GM12878 (cell line): ENCODE measurements around the gene APCDD1. TPM values are rescaled to one million over a fixed set of nuclear protein-coding genes. Genes with fewer than 3 reads are reported as not detected.

Experiments used
- ATAC-seq: fragments of 200-7000 bp; cut with Tn5 transposase; 3 replicates; pipeline ENCODE4 v1.9.1; 2020; ENCODE audit warnings: mild to moderate bottlenecking, moderate library complexity
- BruUV-seq: library from RNA; stranded (reverse); fragments of 400-500 nt; replicated peaks from 2 replicates; lab custom pipeline; 2021; lab: Mats Ljungman, UMichigan
- CTCF ChIA-PET: fragments of 300-600 bp; sonication (Branson Sonifier 250); formaldehyde crosslinking; extraction: SDS; loops from one replicate; lab custom pipeline; 2021; ENCODE audit warnings: inconsistent platforms; lab: Yijun Ruan, JAX
- POLR2A ChIA-PET: fragments of 350-600 bp; formaldehyde crosslinking; extraction: SDS; loops from one replicate; lab custom pipeline; 2021; ENCODE audit warnings: inconsistent platforms; lab: Charles Lee
- RAD21 ChIA-PET: fragments of 300-600 bp; sonication (Branson Sonifier 250); formaldehyde crosslinking; loops from one replicate; lab custom pipeline; 2023; ENCODE audit warnings: antibody characterized with exemption; ENCODE audit not compliant: unreplicated experiment; lab: Charles Lee
- SMC1A ChIA-PET: fragments of 300-600 bp; sonication (Branson Sonifier 250); formaldehyde crosslinking; loops from one replicate; lab custom pipeline; 2023; ENCODE audit not compliant: unreplicated experiment, uncharacterized antibody; lab: Charles Lee
- DNase-seq: peaks from one replicate; pipeline ENCODE4 v3.0.0-alpha.2; 2011; ENCODE audit warnings: low read depth, low spot score
- FAIRE-seq: peaks from 3 replicates; lab custom pipeline; 2011; peaks lifted over from hg19 to GRCh38; lab: Jason Lieb, UNC
- H2AFZ ChIP-seq: 2 replicates; pipeline ENCODE4 v1.6.0; 2011; ENCODE audit warnings: low read depth, low read length, control low read depth; ENCODE audit not compliant: control insufficient read depth
- H3K27ac ChIP-seq: 2 replicates; pipeline ENCODE4 v1.5.1; 2011; ENCODE audit warnings: control low read depth; ENCODE audit not compliant: control insufficient read depth, insufficient read depth
- H3K27me3 ChIP-seq, 2 experiments: replicated peaks in 1 of 2; 2 replicates each; pipeline versions ENCODE4 v1.6.0 to v1.6.1; 2011; ENCODE audit warnings: low read length in 1 of 2; ENCODE audit not compliant: control insufficient read depth in 2 of 2, insufficient read depth in 2 of 2
- H3K36me3 ChIP-seq, 2 experiments: 2 replicates each; pipeline ENCODE4 v1.5.1; 2011; ENCODE audit warnings: low read length in 1 of 2; ENCODE audit not compliant: control insufficient read depth in 2 of 2, insufficient read depth in 2 of 2
- H3K4me1 ChIP-seq: 2 replicates; pipeline ENCODE4 v1.6.1; 2011; ENCODE audit warnings: mild to moderate bottlenecking, low read length, moderate library complexity, mixed read lengths; ENCODE audit not compliant: control insufficient read depth, insufficient read depth
- H3K4me2 ChIP-seq: 2 replicates; pipeline ENCODE4 v1.6.0; 2011; ENCODE audit warnings: control low read depth; ENCODE audit not compliant: control insufficient read depth, insufficient read depth
- H3K4me3 ChIP-seq: fragments of 200-600 bp; sonication (generic); 2 replicates; pipeline ENCODE4 v1.5.1; 2016
- H3K79me2 ChIP-seq: 2 replicates; pipeline ENCODE4 v1.6.0; 2011; ENCODE audit warnings: low read length; ENCODE audit not compliant: control insufficient read depth, insufficient read depth
- H3K9ac ChIP-seq: 2 replicates; pipeline ENCODE4 v1.8.0; 2011; ENCODE audit warnings: low read length, control low read depth, mixed read lengths; ENCODE audit not compliant: control insufficient read depth, insufficient read depth
- H3K9me3 ChIP-seq: replicated peaks from 3 replicates; pipeline ENCODE4 v1.5.1; 2011; ENCODE audit warnings: mild to moderate bottlenecking, low read length; ENCODE audit not compliant: control insufficient read depth, insufficient read depth
- H4K20me1 ChIP-seq: 2 replicates; pipeline ENCODE4 v1.6.0; 2011; ENCODE audit not compliant: control insufficient read depth, insufficient read depth
- ATF7 ChIP-seq: fragments of 450-650 bp; IDR thresholded peaks from 2 replicates; pipeline ENCODE4 v1.6.1; 2016; ENCODE audit warnings: low read depth, mild to moderate bottlenecking
- CREB1 ChIP-seq: IDR thresholded peaks from 2 replicates; pipeline ENCODE4 v1.6.1; 2012; ENCODE audit warnings: low read depth, mild to moderate bottlenecking, inconsistent platforms
- DPF2 ChIP-seq: fragments of 450-650 bp; IDR thresholded peaks from 2 replicates; pipeline ENCODE4 v1.6.1; 2017; ENCODE audit warnings: mild to moderate bottlenecking
- E2F4 ChIP-seq: IDR thresholded peaks from 2 replicates; pipeline ENCODE4 v1.6.1; 2012; ENCODE audit warnings: low read depth, low read length, improper control_type of control experiment
- IKZF1 ChIP-seq: fragments of 450-650 bp; conservative IDR thresholded peaks from 2 replicates; pipeline ENCODE4 v1.6.1; 2017; ENCODE audit warnings: antibody characterized with exemption, mild to moderate bottlenecking
- IKZF2 ChIP-seq, 2 experiments: fragments of 450-650 bp; IDR thresholded peaks; 2 replicates each; pipeline ENCODE4 v1.6.1; 2017; ENCODE audit warnings: mild to moderate bottlenecking in 2 of 2, moderate library complexity in 2 of 2
- MTA2 ChIP-seq: fragments of 450-650 bp; IDR thresholded peaks from 2 replicates; pipeline ENCODE4 v1.6.1; 2016; ENCODE audit warnings: low read depth, mild to moderate bottlenecking, moderate library complexity
- NR2F1 ChIP-seq: fragments of 450-650 bp; conservative IDR thresholded peaks from 2 replicates; pipeline ENCODE4 v1.6.1; 2017; ENCODE audit warnings: mild to moderate bottlenecking
- POLR2A ChIP-seq: IDR thresholded peaks from 2 replicates; pipeline ENCODE4 v1.6.1; 2011; ENCODE audit warnings: low read depth, mild to moderate bottlenecking, low read length
- RCOR1 ChIP-seq: conservative IDR thresholded peaks from 2 replicates; pipeline ENCODE4 v1.6.1; 2012; ENCODE audit warnings: low read depth, low read length, improper control_type of control experiment
- SIX5 ChIP-seq: IDR thresholded peaks from 2 replicates; pipeline ENCODE4 v1.6.1; 2011; ENCODE audit warnings: mild to moderate bottlenecking, low read depth, low read length, moderate library complexity; ENCODE audit not compliant: severe bottlenecking
- SMC3 ChIP-seq: IDR thresholded peaks from 2 replicates; pipeline ENCODE4 v1.6.1; 2011; ENCODE audit warnings: low read length, improper control_type of control experiment, borderline replicate concordance
- SREBF2 ChIP-seq: IDR thresholded peaks from 2 replicates; pipeline ENCODE4 v1.6.1; 2012; ENCODE audit warnings: mild to moderate bottlenecking, low read length
- TCF7 ChIP-seq: IDR thresholded peaks from 2 replicates; pipeline ENCODE4 v1.6.1; 2014; ENCODE audit warnings: antibody characterized with exemption, borderline replicate concordance
- YY1 ChIP-seq: IDR thresholded peaks from 2 replicates; pipeline ENCODE4 v1.6.1; 2011; ENCODE audit warnings: low read depth, mild to moderate bottlenecking, low read length
- ZNF207 ChIP-seq: fragments of 450-650 bp; IDR thresholded peaks from 2 replicates; pipeline ENCODE4 v1.6.1; 2014; ENCODE audit warnings: antibody characterized with exemption, mild to moderate bottlenecking, borderline replicate concordance
- ZNF217 ChIP-seq: fragments of 450-650 bp; IDR thresholded peaks from 2 replicates; pipeline ENCODE4 v1.6.1; 2017; ENCODE audit warnings: antibody characterized with exemption, mild to moderate bottlenecking
- WGBS: methylation state at CpG from one replicate; pipeline ENCODE4 v1.1.6; 2016; ENCODE audit warnings: low lambda C conversion rate; ENCODE audit not compliant: insufficient replicate concordance, insufficient coverage; ENCODE audit errors: missing lambda C conversion rate; 5-methylcytosine and 5-hydroxymethylcytosine counted together
- in situ Hi-C: fragments of 300-500 bp; cut with MboI; formaldehyde crosslinking; loops from 9 replicates; pipeline ENCODE4 v1.14.3; 2018; ENCODE audit warnings: mixed read lengths
- intact Hi-C: fragments of 100-400 bp; cut with micrococcal nuclease; formaldehyde crosslinking; loops from one replicate; pipeline ENCODE4 v1.14.2; 2022; ENCODE audit not compliant: unreplicated experiment
- polyA plus RNA-seq, 11 experiments: library from polyadenylated mRNA; depleted of rRNA in 4 of 11; unstranded in 6 of 11; stranded (reverse) in 5 of 11; fragments of >200 nt; fragmentation: Nextera tagmentation in 4 of 11; fragmentation: Illumina TruSeq in 1 of 11; extraction: Ambion mirVana in 4 of 11; extraction: Trizol in 1 of 11; gene quantifications; 1 replicate in 1 of 11; 2 replicates in 10 of 11; pipeline versions ENCODE4 v1.2.1 to v1.2.3, GENCODE V29; 2011 to 2016; ENCODE audit warnings: inconsistent platforms in 2 of 11, missing spikeins in 2 of 11, low read depth in 1 of 11
- total RNA-seq, 4 experiments: library from RNA; depleted of rRNA in 3 of 4; stranded (reverse); fragments of >200 nt in 3 of 4; fragmentation: Illumina TruSeq in 1 of 4; extraction: Trizol in 1 of 4; gene quantifications; 2 replicates each; pipeline versions ENCODE4 v1.2.1 to v1.2.3, GENCODE V29; 2013 to 2021
- TF ChIP-seq, protein P1 (sequence below): fragments of 450-650 bp; IDR thresholded peaks from 2 replicates; pipeline ENCODE4 v1.6.1; 2016; ENCODE audit warnings: mild to moderate bottlenecking
- TF ChIP-seq, protein P2 (sequence below): fragments of 450-650 bp; IDR thresholded peaks from 2 replicates; pipeline ENCODE4 v1.6.1; 2017; ENCODE audit warnings: mild to moderate bottlenecking, moderate library complexity

APCDD1 gene
- total and polyA plus RNA-seq, 10 of the 15 experiments (the other 5 are each of a cell fraction or from before 2014, with no cell fraction given) = not detected

DNA sequence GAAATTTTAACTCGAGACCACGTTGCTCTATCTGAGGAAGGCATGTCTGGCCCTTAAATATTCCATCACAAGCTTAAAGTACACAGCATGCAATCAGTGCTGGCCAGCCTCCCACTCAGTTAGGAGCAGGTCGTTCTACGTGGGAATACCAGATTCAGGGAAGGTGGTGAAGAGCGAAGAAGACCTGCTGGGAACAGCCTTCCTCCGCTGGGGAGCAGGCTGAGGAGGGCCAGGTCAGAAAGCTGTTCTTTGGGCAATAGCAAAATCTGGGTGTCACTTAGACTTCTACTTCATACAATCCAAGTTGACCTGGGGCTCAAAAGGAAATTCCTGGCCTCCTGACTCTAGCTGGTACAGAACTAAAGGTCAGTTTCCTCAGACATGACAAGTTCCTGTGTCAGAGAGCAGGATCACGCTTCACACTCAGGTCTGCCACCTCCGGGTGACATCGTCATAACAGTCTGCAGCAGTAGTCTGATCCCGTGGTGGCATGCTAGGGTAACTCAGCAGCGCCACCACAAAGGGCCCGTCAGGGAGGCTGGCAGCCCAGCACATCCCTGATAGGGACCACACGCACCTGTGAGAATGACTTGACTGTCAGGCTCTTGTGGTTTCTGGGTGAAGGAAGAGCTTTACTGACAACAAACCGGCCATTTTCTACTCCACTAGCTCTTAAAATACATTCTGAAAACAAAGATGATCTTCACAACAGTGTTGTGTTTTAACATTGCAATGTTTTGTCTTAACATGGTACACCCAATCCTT is 36.1 kb downstream of the APCDD1 start:
- Histone ChIP-seq H3K9ac (no peak overlapping the region), H3K79me2 (no peaks in the 10 kb centered on the region), H3K36me3 (no peaks in the 10 kb centered on the region), H3K4me3 (no peak overlapping the region), H3K9me3 (no peaks in the 10 kb centered on the region), H2AFZ (peak overlapping the region; percentile 29), H4K20me1 (no peaks in the 10 kb centered on the region), H3K4me1 (peaks cover 3% of the 10 kb centered on the region; the same call in 1 of the 2 replicates), H3K27ac (no peak overlapping the region), H3K27me3 (no peaks in the 10 kb centered on the region; a peak in 1 of 4 replicates), H3K4me2 (no peak overlapping the region)
- ChIA-PET RAD21 (interaction anchor here (1.0 to 2.5 kb wide), 4 partner anchors 8 to 35 kb away, joined by 3 to 13 read pairs (median 5); partner anchors contain the start of gene NAPG), SMC1A (interaction anchor here (0.6 to 11.3 kb wide), 8 partner anchors 9 to 663 kb away, joined by 3 to 67 read pairs (median 4); no protein-coding TSS in a partner anchor), CTCF (interaction anchor here (0.7 to 3.6 kb wide), 17 partner anchors 8 to 564 kb away, joined by 3 to 39 read pairs (median 4); no protein-coding TSS in a partner anchor), POLR2A (no interaction called here)
- ATAC-seq (peak; percentile 100), FAIRE-seq (peak; percentile 88), DNase-seq (peak; percentile 58)
- no TSS peak for BruUV-seq
- WGBS = 27% methylated on average over 14 of the region's 14 CpGs
- intact Hi-C loops (no loop called here), in situ Hi-C loops (no loop called here)
- no peak for TF ChIP-seq TCF7
- no peak for TF ChIP-seq ZNF207
- no peak for TF ChIP-seq SREBF2
- TF ChIP-seq, protein P1, sequence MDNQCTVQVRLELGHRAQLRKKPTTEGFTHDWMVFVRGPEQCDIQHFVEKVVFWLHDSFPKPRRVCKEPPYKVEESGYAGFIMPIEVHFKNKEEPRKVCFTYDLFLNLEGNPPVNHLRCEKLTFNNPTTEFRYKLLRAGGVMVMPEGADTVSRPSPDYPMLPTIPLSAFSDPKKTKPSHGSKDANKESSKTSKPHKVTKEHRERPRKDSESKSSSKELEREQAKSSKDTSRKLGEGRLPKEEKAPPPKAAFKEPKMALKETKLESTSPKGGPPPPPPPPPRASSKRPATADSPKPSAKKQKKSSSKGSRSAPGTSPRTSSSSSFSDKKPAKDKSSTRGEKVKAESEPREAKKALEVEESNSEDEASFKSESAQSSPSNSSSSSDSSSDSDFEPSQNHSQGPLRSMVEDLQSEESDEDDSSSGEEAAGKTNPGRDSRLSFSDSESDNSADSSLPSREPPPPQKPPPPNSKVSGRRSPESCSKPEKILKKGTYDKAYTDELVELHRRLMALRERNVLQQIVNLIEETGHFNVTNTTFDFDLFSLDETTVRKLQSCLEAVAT = no peak
- peak; percentile 64 for TF ChIP-seq SMC3
- peak; percentile 42; the same call in 1 of the 2 replicates for TF ChIP-seq YY1
- 0 out of 2 replicates have a peak, but pooled peaks have one; percentile 44 for TF ChIP-seq CREB1
- TF ChIP-seq DPF2 = 0 out of 2 replicates have a peak, but pooled peaks have one; percentile 20
- no peak for TF ChIP-seq SIX5
- TF ChIP-seq IKZF2 (IDR thresholded peaks at IDR 0.05) = peak in 1 of 2 experiments; percentile 39; a peak in 2 of 4 replicates
- TF ChIP-seq, protein P2, sequence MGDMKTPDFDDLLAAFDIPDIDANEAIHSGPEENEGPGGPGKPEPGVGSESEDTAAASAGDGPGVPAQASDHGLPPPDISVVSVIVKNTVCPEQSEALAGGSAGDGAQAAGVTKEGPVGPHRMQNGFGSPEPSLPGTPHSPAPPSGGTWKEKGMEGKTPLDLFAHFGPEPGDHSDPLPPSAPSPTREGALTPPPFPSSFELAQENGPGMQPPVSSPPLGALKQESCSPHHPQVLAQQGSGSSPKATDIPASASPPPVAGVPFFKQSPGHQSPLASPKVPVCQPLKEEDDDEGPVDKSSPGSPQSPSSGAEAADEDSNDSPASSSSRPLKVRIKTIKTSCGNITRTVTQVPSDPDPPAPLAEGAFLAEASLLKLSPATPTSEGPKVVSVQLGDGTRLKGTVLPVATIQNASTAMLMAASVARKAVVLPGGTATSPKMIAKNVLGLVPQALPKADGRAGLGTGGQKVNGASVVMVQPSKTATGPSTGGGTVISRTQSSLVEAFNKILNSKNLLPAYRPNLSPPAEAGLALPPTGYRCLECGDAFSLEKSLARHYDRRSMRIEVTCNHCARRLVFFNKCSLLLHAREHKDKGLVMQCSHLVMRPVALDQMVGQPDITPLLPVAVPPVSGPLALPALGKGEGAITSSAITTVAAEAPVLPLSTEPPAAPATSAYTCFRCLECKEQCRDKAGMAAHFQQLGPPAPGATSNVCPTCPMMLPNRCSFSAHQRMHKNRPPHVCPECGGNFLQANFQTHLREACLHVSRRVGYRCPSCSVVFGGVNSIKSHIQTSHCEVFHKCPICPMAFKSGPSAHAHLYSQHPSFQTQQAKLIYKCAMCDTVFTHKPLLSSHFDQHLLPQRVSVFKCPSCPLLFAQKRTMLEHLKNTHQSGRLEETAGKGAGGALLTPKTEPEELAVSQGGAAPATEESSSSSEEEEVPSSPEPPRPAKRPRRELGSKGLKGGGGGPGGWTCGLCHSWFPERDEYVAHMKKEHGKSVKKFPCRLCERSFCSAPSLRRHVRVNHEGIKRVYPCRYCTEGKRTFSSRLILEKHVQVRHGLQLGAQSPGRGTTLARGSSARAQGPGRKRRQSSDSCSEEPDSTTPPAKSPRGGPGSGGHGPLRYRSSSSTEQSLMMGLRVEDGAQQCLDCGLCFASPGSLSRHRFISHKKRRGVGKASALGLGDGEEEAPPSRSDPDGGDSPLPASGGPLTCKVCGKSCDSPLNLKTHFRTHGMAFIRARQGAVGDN = peak; percentile 65; the same call in 1 of the 2 replicates
- no peak for TF ChIP-seq ZNF217
- TF ChIP-seq E2F4 = no peak
- TF ChIP-seq NR2F1 = peak; percentile 43; the same call in 1 of the 2 replicates
- TF ChIP-seq RCOR1 = no peak
- TF ChIP-seq ATF7 = 0 out of 2 replicates have a peak, but pooled peaks have one; percentile 8
- TF ChIP-seq IKZF1 = peak; percentile 69
- TF ChIP-seq MTA2 = peak; percentile 33; the same call in 1 of the 2 replicates
- no peak for TF ChIP-seq POLR2A
